GM19025 (cell line): ENCODE data around the gene GOLPH3.
A peak's percentile ranks its signal among the peaks of the same experiment; 100 is the strongest.
"Not testable (repeated sequence)": the region's sequence is repeated elsewhere in the genome, so short reads cannot be mapped to it uniquely, and the experiment has no call there.

ENCODE experiments used
- ATAC-seq: cut with Tn5 transposase; IDR thresholded peaks from one replicate; pipeline ENCODE4 v1.9.1; 2021; ENCODE audit warnings: mild to moderate bottlenecking, low read depth, moderate library complexity; ENCODE audit not compliant: unreplicated experiment

GOLPH3 gene

DNA sequence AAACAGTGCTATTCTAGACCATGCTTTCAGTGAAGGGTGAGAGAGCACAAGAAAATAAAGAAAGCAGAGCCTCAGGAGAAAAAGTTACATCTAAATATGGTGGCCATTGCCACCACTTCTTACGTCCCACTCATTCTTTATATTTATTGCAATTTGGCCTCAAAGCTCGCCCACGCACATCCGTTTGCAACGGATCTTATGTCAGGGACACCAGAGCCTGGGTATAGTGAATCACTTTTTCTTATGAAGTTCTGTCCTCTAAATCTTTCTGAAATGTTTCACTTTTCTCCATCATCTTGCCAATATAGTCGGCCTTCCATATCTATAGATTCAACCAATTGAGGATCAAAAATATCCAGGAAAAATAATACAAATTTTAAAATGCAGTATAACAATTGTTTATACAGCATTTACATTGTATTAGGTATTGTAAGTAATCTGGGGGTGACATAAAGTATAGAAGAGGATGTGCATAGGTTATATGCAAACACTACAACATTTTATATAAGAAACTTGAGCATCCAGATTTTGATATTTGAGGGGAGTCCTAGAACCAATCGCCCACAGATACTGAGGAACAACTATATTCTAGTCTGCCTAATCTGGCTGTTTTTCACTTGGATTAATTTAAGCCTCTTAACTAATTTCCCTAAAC lies 35.2 kb downstream of the GOLPH3 start:
- no peak for ATAC-seq

DNA sequence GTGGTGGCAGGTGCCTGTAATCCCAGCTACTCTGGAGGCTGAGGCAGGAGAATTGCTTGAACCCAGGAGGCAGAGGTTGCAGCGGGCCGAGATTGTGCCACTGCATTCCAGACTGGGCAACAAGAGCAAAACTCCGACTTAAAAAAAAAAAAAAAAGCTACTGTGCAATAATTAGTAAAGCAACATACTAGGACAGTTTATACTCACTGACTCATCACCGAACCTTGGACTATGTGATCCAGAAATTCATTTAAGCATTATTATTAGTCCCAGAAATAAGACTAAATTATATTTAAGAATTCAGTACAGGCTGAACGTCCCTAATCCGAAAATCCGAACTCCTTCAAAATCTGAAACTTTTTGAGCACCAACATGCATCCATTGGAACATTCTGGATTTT lies 37.8 kb downstream of the GOLPH3 start:
- no peak for ATAC-seq

DNA sequence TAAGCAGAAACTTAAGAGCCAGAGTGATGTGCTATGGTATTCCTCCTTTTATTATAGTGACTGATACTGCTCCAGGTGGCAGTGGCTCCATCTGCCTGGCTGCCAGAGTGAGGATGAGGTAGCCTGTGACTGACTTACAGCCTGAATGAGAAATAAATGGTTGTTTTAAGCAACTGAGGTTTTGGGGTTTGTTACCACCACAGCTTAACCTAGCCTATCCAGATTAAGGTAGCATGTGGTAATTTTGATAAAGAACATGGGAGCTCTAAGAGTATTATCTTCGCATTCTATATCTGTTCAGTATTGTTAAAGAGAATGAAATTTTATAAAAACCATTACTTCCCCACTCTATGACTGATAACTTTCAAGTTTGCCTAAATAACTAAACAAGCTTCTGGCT lies 39.0 kb downstream of the GOLPH3 start:
- no peak for ATAC-seq

DNA sequence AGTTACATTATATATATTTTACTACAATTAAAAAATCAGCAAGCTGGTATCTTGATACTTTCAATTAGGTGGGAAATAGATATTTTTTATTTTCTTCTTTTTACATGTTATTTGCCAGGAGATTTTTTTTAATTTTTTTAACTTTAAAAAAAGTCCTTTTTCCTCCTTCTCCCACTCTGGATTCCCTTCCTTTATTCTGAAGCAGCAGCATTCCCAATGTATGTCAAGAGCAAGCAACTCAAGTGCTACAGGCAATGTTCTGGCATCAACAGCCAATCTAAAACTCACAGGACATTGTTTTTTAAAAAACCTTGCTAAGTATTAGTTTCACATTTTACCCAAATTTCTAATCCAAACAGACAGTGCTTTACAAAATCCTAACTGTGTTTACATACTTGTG lies 41.4 kb downstream of the GOLPH3 start:
- ATAC-seq, result no peak

DNA sequence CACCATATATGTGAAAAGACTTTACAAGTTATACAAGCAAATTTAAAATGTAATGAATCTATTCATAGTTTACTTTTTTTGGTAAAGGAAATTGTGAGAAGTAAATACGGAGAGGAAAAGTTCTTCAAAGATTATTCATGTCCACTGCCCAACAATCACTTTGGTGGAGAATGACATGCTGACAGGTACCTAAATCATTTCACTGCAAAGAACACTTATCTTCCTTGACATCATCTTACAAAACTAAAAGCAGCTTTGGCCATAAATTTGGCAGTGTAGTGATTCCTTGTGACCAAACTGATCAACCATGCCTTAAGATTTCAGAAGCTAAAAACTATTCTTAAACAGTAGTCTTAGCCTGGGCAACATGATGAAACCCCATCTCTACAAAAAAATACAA lies 42.5 kb downstream of the GOLPH3 start:
- ATAC-seq, result no peak

DNA sequence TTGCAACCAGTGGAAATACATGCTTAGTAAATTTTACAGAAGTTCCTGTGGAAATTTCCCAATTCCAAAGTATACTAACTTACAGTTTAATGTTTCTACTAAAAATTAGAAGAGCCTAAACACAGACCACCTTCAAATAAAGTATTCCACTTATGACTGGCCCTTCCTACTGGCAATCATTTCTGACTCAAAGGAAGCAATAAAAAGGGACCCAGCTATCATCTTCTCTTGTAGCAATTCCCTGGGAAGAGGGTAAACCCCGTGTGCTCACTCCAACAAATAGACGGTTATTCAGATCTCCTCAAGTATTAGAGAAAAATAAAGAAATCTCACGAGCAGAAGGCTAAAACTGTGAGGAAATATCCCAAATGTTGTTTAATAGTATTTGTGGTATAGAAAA lies 43.3 kb downstream of the GOLPH3 start:
- ATAC-seq, result no peak

DNA sequence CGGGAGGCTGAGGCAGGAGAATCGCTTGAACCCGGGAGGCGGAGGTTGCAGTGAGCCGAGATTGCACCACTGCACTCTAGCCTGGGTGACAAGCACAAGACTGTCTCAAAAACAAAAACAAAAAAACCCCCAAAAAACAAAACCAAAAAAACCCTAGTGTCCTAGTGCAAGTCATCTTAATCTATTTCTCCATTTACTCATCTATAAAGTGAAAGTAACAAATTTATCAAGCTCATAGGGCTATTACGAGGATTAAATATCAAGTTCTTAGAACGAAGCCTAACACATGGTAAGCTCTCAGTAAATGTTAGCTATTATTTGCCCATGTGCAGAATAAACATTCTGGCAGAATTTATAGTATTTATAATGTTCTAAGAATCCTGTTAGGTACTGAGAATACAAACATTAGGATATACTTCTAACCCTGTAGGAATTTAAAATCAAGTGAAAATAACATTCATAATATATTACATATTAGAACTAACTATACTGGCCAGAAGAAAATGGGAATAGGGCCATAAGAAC lies 45.0 kb downstream of the GOLPH3 start:
- no peak for ATAC-seq

DNA sequence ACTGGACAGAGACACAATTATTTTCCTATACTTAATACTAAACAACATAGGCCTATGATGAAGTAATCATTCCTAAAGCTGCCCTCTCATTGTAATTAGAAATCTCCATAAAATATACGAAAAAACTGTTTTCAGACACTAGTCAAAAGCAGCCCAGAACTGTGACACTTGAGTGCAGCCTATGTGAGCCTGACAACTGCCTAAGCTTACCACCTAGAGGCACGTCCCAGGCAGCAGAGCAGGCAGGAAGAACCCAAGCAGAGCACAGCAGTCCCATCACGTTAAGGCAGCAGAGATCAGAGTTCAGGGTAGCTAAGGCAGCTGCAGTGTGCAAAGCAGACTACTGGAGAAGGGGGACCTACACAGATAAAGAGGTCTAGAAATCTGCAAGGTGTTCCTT lies 46.4 kb downstream of the GOLPH3 start:
- no peak for ATAC-seq

DNA sequence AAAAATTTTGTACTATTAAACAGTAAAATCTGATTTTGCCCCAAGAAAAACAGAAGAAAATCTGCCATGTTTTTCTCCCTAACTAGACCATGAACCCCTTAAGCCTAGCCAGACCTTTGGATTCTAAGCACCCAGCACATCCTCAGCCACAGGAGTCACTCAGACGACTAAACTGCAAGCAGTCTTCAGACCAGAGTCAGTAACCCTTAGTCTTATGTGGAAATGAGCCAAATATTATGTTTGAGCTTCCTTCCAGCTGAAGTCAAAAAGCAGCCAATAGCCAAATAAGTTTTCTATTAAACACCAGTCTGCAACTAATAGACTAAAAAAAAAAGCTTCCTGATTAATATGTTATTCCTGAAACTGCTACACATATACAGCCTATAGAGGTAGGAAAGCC lies 47.4 kb downstream of the GOLPH3 start:
- ATAC-seq, result no peak

DNA sequence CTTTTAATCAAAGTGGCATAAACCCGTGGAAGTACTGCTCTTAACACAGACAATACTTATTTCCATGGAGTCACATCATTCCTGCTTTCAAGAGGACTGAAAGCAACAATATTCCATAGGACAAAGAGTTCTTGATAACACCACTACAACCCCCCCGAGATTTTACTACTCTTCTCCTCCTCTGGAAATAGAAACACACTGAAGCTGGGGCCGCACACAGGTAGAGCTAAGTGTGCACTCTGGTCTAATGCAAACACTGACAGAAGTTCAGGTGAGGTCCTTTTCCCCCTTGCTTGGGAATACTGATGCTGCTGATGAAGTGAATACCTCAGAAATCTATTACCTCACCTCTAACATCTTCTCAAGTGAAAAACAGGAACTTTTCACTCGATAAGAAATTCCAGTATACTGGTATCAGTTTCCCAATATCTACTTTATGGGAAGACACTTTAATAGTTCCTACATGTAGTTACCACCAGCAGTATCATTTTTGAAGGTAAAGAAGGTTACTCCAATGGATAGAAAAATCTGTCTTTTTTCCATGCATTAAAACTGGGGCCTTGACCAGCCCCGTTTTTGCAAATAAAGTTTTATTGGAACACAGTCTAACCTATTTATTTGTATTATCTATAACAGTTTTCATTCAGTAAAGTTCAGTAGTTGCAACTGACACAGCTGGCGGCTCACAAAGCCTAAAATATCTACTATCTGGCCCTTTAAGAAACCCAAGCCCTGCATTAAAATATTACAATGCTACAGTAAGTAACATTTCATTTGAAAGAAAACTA lies 50.0 kb downstream of the GOLPH3 start:
- no peak for ATAC-seq

DNA sequence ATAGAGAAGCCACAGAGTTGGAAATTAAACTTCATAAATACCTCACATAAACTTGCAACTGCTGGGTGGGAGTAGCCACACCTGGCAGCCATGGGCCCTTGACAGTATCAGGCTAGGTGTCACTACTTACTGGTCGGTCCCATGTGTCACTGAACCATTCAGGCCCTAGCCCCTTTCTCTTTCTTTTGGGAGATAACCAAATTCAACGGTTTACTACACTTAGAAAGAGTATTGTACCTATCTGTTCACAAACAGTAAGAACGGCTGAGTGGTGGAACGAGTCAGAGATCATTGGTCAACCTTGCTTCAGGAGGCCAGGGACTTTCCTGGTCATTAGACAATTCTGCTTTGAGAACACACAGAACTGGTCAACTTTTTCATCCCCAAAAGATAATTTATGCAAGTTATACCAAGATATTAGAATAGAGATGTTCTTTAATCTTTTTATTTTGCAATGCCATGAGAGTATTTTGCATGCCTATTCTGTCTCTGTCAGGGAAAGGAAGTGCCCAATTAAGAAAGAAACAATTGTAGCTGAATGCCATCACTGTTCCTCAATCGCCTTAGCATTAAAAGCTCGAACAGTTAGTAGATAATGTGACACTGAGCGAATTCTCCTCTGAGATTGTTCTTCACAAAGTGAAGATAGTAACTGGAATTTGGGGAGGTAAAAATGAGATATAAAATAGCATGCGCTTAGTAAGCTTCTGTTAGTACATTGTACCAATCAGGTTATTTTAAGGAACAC lies 50.9 kb downstream of the GOLPH3 start:
- peak; percentile 58 for ATAC-seq

DNA sequence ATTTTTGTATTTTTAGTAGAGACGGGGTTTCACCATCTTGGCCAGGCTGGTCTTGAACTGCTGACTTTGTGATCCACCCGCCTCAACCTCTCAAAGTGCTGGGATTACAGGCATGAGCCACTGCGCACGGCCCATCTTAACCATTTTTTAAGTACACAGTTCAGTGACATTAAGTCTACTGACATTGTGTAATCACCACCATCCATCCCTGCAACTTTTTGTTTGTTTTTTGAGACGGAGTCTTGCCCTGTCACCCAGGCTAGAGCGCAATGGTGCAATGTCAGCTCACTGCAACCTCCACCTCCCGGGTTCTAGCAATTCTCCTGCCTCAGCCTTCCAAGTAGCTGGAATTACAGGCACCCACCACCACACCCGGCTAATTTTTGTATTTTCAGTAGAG lies 55.2 kb downstream of the GOLPH3 start:
- not testable (repeated sequence) for ATAC-seq

DNA sequence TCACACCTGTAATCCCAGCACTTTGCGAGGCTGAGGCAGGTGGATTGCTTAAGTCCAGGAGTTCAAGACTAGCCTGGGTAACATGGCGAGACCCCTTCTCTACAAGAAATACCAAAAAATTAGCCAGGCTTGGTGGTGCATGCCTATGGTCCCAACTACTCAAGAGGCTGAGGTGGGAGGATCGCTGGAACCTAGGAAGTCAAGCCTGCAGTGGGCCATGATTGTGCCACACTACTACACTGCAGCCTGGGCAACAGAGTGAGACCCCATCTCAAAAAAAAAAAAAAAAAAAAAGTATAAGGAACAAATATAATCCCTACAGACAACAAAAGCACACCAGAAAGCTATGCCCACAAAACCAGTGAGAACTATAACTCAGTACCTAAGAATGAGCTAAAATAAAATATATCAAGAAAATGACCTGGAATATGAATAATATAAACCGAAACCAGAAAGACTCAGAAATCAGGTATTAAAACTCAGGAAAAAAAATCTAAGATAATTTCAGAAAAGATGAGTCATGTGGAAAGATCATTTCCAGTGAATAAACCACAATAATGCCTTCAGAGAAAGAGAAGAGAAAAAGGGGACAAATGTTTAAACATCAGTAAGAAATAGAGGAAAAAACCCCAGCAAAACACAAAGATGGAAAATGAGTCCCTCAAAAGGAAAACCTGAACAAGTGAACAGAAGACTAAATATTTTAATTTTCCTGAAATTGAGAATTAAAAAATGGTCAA lies 57.4 kb downstream of the GOLPH3 start:
- no peak for ATAC-seq

DNA sequence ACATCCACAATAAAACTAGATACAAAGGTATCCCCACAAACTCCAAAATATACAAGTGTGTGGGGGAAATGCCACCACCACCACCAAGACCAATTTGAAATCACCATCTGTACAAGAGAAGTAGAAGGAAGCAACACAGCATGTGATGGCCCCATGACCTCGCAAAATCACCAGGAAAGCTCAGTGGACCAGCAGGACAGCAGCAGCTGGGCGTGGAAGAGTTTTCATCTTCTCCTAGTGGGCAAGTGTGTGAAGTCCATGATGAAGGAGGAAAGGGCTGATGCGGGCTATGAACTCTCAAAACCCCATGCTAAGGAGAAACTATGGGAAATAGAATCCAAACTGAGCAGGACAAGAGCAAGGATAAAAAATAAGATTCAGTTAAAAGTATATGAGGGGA lies 58.1 kb downstream of the GOLPH3 start:
- no peak for ATAC-seq

DNA sequence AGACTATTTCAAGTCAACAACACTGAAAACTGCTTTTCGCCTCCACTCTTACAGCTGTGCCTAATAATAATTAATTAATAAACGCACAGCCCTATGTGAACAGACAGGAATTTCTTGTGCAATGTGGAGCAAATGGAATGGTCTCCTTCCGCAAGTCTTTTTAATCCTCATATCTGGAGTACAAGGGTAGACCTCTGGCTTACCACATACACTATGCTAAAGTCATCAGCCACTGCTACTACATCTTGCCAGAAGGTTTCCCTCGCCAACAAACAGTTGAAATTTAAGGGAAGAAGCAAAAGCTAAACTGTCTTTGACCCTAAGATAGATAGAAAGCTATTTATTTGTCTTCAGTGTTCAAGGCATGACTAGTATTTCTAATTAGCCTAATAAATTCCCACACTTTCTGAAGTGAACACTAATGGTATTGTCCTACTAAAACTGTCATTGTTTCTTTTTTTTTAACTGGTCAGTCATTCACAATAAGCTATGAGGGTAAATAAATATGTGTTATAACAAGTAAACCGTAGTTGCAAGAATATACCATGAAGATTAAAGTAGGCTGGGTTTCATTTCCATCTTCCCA lies 63.9 kb downstream of the GOLPH3 start:
- ATAC-seq, result no peak

DNA sequence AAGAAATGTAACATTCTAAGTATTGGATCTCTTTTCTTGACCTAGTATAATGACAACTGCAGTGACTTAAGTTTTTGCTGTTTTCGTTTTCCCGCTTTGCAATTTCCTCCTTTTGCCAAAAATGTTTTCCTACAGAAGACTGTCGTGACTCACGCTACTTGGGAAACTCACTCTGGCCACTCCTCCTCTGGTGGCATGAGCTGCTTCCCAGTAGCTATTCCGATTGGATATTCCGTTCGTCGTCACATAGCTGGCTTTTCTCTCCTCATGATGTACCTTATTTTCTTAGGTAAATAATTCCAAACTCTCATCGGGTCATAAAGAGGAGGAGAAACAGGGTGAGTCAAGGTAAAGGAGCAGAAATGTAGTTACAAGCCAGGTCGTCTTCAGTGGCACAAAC lies 64.9 kb downstream of the GOLPH3 start:
- no peak for ATAC-seq

DNA sequence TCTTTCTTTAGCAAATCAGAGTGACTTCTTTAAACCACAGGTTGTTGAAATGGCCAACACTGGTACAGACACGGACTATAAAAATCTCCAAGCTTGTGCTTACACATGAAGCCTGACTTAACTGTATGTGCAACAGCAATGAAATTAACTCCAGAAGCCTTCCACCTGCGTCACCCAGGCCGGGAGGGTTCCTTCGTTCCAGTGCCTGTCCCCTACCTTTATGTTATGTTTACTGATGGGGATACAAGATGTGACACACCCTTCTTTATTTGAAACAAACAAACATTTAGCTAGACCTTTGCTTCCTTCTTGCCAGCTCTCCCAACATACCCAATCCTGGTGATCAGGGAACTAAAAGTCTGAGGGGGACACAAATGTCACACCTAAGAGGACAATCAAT lies 66.0 kb downstream of the GOLPH3 start:
- ATAC-seq, result no peak

DNA sequence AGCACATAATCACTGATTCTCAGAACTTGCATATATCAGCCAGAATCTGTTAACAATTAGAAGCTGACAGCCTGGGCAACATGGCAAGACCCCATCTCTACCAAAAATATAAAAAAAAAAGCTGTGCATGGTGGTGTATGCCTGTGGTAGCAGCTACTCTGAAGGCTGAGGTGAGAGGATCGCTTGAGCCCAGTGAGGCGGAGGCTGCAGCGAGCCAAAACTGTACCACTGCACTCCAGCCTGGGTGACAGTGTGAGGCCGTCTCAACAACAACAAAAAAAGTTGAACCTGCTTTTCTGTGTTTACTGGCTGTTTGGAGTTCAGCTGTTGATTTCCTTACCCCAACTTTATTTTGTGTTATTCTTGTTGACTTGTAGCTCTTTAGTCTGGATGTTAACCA lies 66.8 kb downstream of the GOLPH3 start:
- ATAC-seq, result no peak

DNA sequence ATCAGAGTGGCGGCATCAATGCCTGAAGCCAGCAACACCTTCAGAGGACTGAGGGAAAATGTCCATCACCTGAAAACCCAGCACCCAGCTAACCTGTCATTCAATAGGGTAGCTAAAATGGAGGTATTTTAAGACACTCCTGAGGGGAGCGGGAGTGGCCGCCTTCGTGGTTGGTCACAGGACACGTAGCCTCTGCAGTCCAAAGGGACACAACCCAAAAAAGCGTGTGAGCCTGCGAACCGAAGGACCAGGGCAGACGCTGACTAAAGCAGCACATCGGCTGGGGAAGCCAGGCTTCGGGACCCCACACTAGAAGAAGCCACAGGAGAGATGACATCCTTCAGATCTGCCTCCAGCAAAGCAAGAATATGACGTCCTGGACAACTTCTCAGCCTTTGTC lies 70.6 kb downstream of the GOLPH3 start:
- ATAC-seq, result no peak

DNA sequence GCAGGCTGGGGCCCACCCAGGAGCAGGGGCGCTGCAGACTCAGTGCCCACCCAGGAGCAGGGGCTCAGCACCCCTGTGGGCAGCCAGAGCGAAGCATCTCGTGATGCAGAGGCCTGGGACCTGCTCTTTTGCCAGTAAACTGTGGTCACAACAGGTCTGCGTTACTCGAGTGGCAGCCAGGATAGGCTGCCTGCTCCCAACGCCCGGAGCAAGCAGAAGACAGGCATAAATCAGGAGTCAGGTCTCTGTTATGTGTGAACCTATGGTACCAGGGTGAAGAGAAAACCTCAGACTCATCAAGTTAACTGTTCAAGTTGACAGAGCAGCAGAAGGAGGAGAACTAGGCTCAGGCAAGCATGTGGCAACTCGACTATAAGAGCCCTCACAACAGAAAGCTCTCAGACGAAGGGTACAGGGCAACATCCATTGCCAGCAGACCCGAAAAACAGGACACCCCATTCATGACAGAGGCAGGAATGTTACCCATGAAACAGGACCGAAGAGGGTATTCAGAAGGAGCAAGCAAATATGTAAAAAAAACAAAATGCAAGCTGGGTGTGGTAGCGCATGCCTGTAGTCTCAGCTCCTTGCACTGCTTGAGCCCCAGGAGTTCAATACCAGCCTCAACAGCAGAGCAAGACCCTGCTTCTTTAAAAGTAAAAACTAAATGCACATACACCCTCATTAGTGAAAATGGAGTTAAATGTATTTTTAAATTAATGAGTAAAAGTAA lies 71.7 kb downstream of the GOLPH3 start:
- no peak for ATAC-seq
